ENCODE measurements around the gene RLBP1. TPM values are rescaled to one million over a fixed set of nuclear protein-coding genes. Genes with fewer than 3 reads are reported as not detected.

RLBP1 gene
- total RNA-seq, 4 donors from 2014 or later, result not detected

DNA sequence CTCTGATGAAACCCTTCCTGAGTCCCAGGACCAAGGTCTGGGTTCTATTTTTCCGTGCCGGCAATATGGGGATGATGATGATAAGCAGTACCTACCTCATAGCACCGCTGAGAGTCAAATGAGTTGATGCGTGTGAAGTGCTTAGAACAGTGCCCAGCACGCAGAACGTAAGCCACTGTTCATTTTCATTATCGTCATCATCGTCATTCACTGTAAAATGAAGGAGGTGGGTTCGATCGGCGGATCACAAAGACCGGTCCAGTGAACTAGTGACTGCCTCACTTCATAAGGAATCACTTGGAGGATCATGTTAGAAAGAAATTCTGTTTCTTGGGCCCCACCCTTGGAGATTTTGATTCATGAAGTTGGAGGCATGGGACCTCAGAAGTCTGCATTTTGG is 44.3 kb downstream of the RLBP1 start:
- H3K4me3 ChIP-seq, result no peak overlapping the region
- no peaks in the 10 kb centered on the region for H3K27me3 ChIP-seq
- intact Hi-C loops (cut with DNase I; ENCODE audit: low total_unique reads) (loop anchor here (1.0 kb wide), 1 partner anchor 120 kb away; no protein-coding TSS in a partner anchor), in situ Hi-C loops (cut with MboI; ENCODE audit: low sequenced_read_pairs in 4 of 4) (loop anchor here (5.0 to 10.0 kb wide), 2 partner anchors 120 to 282 kb away; partner anchors contain the start of gene HAPLN3 (in 1 of the 4))
- no peak for DNase-seq
- no peaks in the 10 kb centered on the region for H3K9me3 ChIP-seq
- TF ChIP-seq, protein P1, sequence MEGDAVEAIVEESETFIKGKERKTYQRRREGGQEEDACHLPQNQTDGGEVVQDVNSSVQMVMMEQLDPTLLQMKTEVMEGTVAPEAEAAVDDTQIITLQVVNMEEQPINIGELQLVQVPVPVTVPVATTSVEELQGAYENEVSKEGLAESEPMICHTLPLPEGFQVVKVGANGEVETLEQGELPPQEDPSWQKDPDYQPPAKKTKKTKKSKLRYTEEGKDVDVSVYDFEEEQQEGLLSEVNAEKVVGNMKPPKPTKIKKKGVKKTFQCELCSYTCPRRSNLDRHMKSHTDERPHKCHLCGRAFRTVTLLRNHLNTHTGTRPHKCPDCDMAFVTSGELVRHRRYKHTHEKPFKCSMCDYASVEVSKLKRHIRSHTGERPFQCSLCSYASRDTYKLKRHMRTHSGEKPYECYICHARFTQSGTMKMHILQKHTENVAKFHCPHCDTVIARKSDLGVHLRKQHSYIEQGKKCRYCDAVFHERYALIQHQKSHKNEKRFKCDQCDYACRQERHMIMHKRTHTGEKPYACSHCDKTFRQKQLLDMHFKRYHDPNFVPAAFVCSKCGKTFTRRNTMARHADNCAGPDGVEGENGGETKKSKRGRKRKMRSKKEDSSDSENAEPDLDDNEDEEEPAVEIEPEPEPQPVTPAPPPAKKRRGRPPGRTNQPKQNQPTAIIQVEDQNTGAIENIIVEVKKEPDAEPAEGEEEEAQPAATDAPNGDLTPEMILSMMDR (IDR thresholded peaks at IDR 0.05 in 4 of 5, conservative IDR thresholded peaks at IDR 0.05 in 1 of 5), result no peak
- TF ChIP-seq POLR2A (IDR thresholded peaks at IDR 0.05), result no peak
- ATAC-seq, result no peak
- peaks cover 6 to 9% of the 10 kb centered on the region in 2 donors for H3K4me1 ChIP-seq
- H3K36me3 ChIP-seq, result peaks cover 0 to 52% of the 10 kb centered on the region in 2 donors
- H3K27ac ChIP-seq, result peak overlapping the region in 2 of 4 donors; percentile 25 to 57

DNA sequence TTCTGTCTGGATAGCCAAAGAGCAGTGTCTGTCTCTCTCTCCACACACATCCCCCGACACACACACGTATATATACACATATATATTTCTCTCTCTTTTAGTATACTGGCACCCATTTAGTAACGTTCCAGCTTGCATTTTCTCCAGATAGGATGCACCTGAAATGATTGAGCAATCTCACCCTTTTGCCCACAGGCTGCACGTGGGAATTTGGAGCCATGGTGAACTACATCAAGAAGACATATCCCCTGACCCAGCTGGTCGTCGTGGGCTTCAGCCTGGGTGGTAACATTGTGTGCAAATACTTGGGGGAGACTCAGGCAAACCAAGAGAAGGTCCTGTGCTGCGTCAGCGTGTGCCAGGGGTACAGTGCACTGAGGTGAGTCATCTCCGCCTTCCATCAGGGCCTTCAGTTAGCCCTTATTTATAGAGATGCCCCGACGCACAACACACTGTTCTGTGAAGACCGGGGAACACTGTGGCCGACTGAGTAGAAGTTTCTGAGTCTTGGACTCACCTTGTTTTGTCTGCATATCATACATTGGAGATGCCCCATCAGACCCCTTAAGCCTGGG is 45.7 kb downstream of the RLBP1 start:
- Histone ChIP-seq H3K36me3 (peaks cover 0 to 49% of the 10 kb centered on the region in 2 donors), H3K27me3 (no peaks in the 10 kb centered on the region), H3K9me3 (no peaks in the 10 kb centered on the region), H3K4me3 (no peak overlapping the region), H3K27ac (peak overlapping the region in 3 of 4 donors; percentile 17 to 23 (median 23)), H3K4me1 (peaks cover 6 to 9% of the 10 kb centered on the region in 2 donors)
- TF ChIP-seq POLR2A (IDR thresholded peaks at IDR 0.05), result no peak
- TF ChIP-seq, protein P1 (IDR thresholded peaks at IDR 0.05 in 4 of 5, conservative IDR thresholded peaks at IDR 0.05 in 1 of 5), result no peak
- intact Hi-C loops (cut with DNase I; ENCODE audit: low total_unique reads) (no loop called here), in situ Hi-C loops (cut with MboI; ENCODE audit: low sequenced_read_pairs in 4 of 4) (loop anchor here (5.0 to 10.0 kb wide), 2 partner anchors 118 to 281 kb away; partner anchors contain the start of gene HAPLN3 (in 1 of the 4))
- peak in 1 of 2 donors; percentile 33 for DNase-seq
- peak in 1 of 2 donors; percentile 31 for ATAC-seq

DNA sequence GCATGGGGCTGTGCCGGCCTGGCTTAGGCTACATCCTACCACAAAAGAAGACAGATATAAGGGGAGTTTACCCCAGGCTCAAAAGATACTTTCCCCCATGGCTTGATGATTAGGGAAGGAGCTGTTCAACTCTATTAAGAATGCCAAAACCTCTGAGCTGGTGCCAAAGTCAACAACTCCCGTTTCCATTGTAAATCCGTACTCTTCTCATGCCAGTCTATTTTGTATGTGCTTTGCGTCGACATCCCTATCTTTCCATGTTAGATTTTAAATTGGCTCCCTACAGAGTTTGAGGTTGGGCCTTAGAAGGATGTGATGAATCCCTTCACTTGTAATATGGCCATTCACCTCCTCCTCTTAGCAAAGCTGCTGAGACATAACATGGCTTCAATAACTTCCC is 46.9 kb downstream of the RLBP1 start:
- Histone ChIP-seq H3K36me3 (peaks cover 0 to 38% of the 10 kb centered on the region in 2 donors), H3K4me3 (no peak overlapping the region), H3K9me3 (no peaks in the 10 kb centered on the region), H3K27ac (peak overlapping the region; percentile 16 to 25 (median 22)), H3K4me1 (peaks cover 6 to 9% of the 10 kb centered on the region in 2 donors), H3K27me3 (no peaks in the 10 kb centered on the region)
- no peak for TF ChIP-seq POLR2A (IDR thresholded peaks at IDR 0.05)
- TF ChIP-seq, protein P1 (IDR thresholded peaks at IDR 0.05 in 4 of 5, conservative IDR thresholded peaks at IDR 0.05 in 1 of 5), result no peak
- in situ Hi-C loops (cut with MboI; ENCODE audit: low sequenced_read_pairs in 4 of 4), result loop anchor here in 2 of 4 donors (10.0 to 25.0 kb wide), 2 partner anchors 262 to 280 kb away; partner anchors contain the start of genes HAPLN3 (in 1 of the 2) and MFGE8 (in 1 of the 2)
- ATAC-seq (no peak), DNase-seq (no peak)
- intact Hi-C loops (cut with DNase I; ENCODE audit: low total_unique reads), result loop anchor here (5.0 kb wide), 1 partner anchor 277 kb away; the partner anchor contains the start of gene HAPLN3

DNA sequence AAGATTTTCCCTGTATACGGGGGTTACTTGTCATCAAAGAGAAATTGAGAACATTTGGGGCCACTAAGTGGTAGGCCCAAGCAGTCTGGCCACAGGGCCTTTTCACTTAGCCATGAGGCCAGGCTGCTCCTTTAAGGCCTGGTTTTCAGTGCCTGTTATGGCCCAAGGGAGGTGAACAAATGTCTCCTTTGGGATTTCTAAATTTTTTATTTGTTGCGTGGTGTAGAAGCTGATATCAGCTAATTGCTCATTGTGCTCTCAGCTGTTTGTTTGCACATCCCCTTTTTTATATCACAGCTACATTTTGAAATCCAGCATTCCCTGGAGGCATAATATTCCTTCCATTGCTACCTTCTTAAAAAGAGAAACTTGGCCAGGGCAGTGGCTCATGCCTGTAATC is 48.5 kb downstream of the RLBP1 start:
- Histone ChIP-seq H3K27ac (peak overlapping the region; percentile 1 to 61 (median 16)), H3K4me1 (peaks cover 18 to 20% of the 10 kb centered on the region in 2 donors), H3K9me3 (no peaks in the 10 kb centered on the region), H3K36me3 (peaks cover 0 to 22% of the 10 kb centered on the region in 2 donors), H3K27me3 (no peaks in the 10 kb centered on the region), H3K4me3 (no peak overlapping the region)
- ATAC-seq (no peak), DNase-seq (no peak)
- TF ChIP-seq, protein P1 (IDR thresholded peaks at IDR 0.05 in 4 of 5, conservative IDR thresholded peaks at IDR 0.05 in 1 of 5), result no peak
- no peak for TF ChIP-seq POLR2A (IDR thresholded peaks at IDR 0.05)
- in situ Hi-C loops (cut with MboI; ENCODE audit: low sequenced_read_pairs in 4 of 4) (loop anchor here in 2 of 4 donors (10.0 to 25.0 kb wide), 2 partner anchors 261 to 278 kb away; partner anchors contain the start of genes HAPLN3 (in 1 of the 2) and MFGE8 (in 1 of the 2)), intact Hi-C loops (cut with DNase I; ENCODE audit: low total_unique reads) (loop anchor here (5.0 kb wide), 1 partner anchor 276 kb away; the partner anchor contains the start of gene HAPLN3)

Measured in gastrocnemius medialis (tissue), 4 donors.